GM21576 (cell line): ENCODE results near the gene IDNK.

Experiments
- ATAC-seq: cut with Tn5 transposase; IDR thresholded peaks from one replicate; pipeline ENCODE4 v1.9.1; 2021; ENCODE audit warnings: mild to moderate bottlenecking, moderate library complexity; ENCODE audit not compliant: unreplicated experiment

Gene IDNK

DNA sequence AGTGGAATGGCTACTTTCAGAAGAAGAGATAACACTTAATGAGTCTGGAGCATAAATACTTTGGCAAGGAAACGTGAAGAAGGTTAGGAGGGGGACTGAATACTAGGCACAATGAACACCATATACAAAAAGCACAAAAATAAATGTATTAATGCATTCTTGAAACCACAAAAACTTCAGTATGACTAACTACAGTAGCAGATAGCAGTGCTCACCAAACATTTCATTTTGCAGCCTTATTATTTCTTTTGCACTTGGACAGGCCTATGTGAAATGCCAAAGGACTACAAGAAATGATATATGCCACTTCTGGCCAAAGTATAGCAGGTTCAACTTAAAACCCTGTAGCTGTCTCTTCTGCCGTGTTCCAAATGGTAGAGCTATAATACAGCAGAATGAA lies 58.5 kb downstream of the IDNK start:
- ATAC-seq = no peak

DNA sequence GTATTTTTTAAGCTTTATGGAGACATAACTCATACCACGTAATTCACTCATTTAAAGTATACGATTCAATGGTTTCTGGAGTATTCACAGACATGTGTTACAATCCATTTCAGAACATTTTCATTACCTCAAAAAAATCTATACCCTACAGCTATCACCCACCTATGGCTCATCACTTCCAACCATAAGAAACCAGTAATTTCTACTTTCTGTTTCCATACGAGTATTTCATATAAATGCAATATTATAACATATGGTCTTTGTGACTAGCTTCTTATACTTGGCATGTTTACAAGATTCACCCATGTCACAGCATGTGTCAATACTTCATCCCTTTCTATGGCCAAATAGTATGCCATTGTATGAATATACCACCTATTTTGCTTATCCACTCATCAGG lies 66.0 kb downstream of the IDNK start:
- no peak for ATAC-seq

DNA sequence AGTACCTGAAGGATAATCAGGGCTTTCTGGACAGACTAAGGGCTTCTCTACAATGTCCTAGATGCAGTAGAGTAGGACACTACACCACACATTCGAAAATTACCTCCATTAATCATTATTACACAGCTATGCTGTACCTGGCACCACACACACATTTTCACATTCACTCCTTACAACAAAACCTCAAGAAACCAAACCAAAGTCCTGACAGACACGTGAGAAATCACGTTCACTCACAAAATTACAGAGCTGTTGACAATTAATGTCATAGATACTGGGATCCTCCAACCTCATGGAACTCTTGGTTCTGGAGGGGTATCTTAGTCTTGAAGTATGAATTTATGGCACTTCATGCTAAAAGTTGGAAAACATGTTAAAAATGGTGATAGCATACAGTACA lies 68.5 kb downstream of the IDNK start:
- no peak for ATAC-seq
